Activated T-helper 17 cell treated with anti-CD3 and anti-CD28 coated beads, Interleukin-2, amount 50 U/mL, for 72 hours (primary cell): Measurements from ENCODE around the gene SERGEF. TPM values are rescaled to one million over a fixed set of nuclear protein-coding genes. Genes with fewer than 3 reads are reported as not detected.
A peak's percentile ranks its signal among the peaks of the same experiment; 100 is the strongest.

Source experiments
- ATAC-seq: fragments of 150-1000 bp; cut with Tn5 transposase; replicated peaks from 2 replicates; pipeline ENCODE4 v1.10.0; 2021; ENCODE audit warnings: mild to moderate bottlenecking, moderate library complexity
- H3K27ac Mint-ChIP-seq: one replicate; pipeline ENCODE4 v1.8.0; 2022; ENCODE audit warnings: mixed read lengths
- H3K27me3 Mint-ChIP-seq: one replicate; pipeline ENCODE4 v1.8.0; 2022; ENCODE audit warnings: mixed read lengths
- H3K36me3 Mint-ChIP-seq: one replicate; pipeline ENCODE4 v1.8.0; 2022; ENCODE audit warnings: low read depth, mild to moderate bottlenecking, mixed read lengths
- H3K4me1 Mint-ChIP-seq: one replicate; pipeline ENCODE4 v1.8.0; 2022; ENCODE audit warnings: mixed read lengths
- H3K4me3 Mint-ChIP-seq: one replicate; pipeline ENCODE4 v1.8.0; 2022; ENCODE audit warnings: mild to moderate bottlenecking, mixed read lengths
- H3K9me3 Mint-ChIP-seq: one replicate; pipeline ENCODE4 v1.8.0; 2022; ENCODE audit warnings: mixed read lengths
- total RNA-seq, 2 donors: library from RNA; stranded (reverse); gene quantifications; one replicate each; pipeline ENCODE4 v1.2.3, GENCODE V29; 2022

Gene SERGEF
- 10 to 100 TPM; 47.9 to 76.0 TPM for total RNA-seq

GRCh38 chr11:18012906-18013781, at the start of gene SERGEF:
SERGEF (minus strand) TSS chr11:18013047; CDS start chr11:18013010, 37 bp downstream.
- Mint-ChIP-seq H3K4me3 (peak within 1 kb of the TSS; percentile 85), H3K4me1 (peaks cover 36% of the 10 kb centered on the region), H3K36me3 (peaks cover 18% of the 10 kb centered on the region), H3K27ac (peak within 1 kb of the TSS; percentile 91), H3K27me3 (no peaks in the 10 kb centered on the region), H3K9me3 (no peaks in the 10 kb centered on the region)
- peak; percentile 93 for ATAC-seq

- no peak overlapping the region for H3K27ac Mint-ChIP-seq
- no peaks in the 10 kb centered on the region for H3K4me1 Mint-ChIP-seq
- no peak overlapping the region for H3K4me3 Mint-ChIP-seq
- H3K36me3 Mint-ChIP-seq: no peaks in the 10 kb centered on the region
- H3K27me3 Mint-ChIP-seq: no peaks in the 10 kb centered on the region
- ATAC-seq: no peak
- H3K9me3 Mint-ChIP-seq: no peaks in the 10 kb centered on the region
These were observed 48.5 kb upstream of the SERGEF start for GRCh38 chr11:18061351-18061750.

GRCh38 chr11:18056561-18057181, 43.8 kb upstream of the SERGEF start:
- no peaks in the 10 kb centered on the region for H3K9me3 Mint-ChIP-seq
- no peaks in the 10 kb centered on the region for H3K36me3 Mint-ChIP-seq
- H3K4me1 Mint-ChIP-seq: no peaks in the 10 kb centered on the region
- no peak for ATAC-seq
- H3K4me3 Mint-ChIP-seq: no peak overlapping the region
- H3K27me3 Mint-ChIP-seq: no peaks in the 10 kb centered on the region
- no peak overlapping the region for H3K27ac Mint-ChIP-seq

GRCh38 chr11:18054511-18055103, 41.8 kb upstream of the SERGEF start:
- no peak overlapping the region for H3K27ac Mint-ChIP-seq
- no peak overlapping the region for H3K4me3 Mint-ChIP-seq
- H3K9me3 Mint-ChIP-seq: no peaks in the 10 kb centered on the region
- H3K36me3 Mint-ChIP-seq: no peaks in the 10 kb centered on the region
- no peaks in the 10 kb centered on the region for H3K27me3 Mint-ChIP-seq
- ATAC-seq: no peak
- H3K4me1 Mint-ChIP-seq: no peaks in the 10 kb centered on the region

- Mint-ChIP-seq H3K4me1 (no peaks in the 10 kb centered on the region), H3K27me3 (peaks cover 19% of the 10 kb centered on the region), H3K4me3 (no peak overlapping the region), H3K9me3 (no peaks in the 10 kb centered on the region), H3K27ac (no peak overlapping the region), H3K36me3 (no peaks in the 10 kb centered on the region)
- ATAC-seq: no peak
These were observed 38.0 kb upstream of the SERGEF start for GRCh38 chr11:18050848-18051247.

GRCh38 chr11:18046116-18046777, 33.4 kb upstream of the SERGEF start, which contains the start of gene TPH1:
TPH1 (minus strand) TSS chr11:18046269; CDS start chr11:18040762, 5,507 bp downstream.
- Mint-ChIP-seq H3K4me3 (no peak within 1 kb of the TSS), H3K27ac (no peak within 1 kb of the TSS), H3K36me3 (no peaks in the 10 kb centered on the region), H3K27me3 (peaks cover 41% of the 10 kb centered on the region), H3K9me3 (no peaks in the 10 kb centered on the region), H3K4me1 (no peaks in the 10 kb centered on the region)
- ATAC-seq: no peak

GRCh38 chr11:18036456-18036855, 23.6 kb upstream of the SERGEF start:
- H3K27me3 Mint-ChIP-seq: peaks cover 6% of the 10 kb centered on the region
- no peak overlapping the region for H3K27ac Mint-ChIP-seq
- H3K4me1 Mint-ChIP-seq: no peaks in the 10 kb centered on the region
- H3K36me3 Mint-ChIP-seq: no peaks in the 10 kb centered on the region
- no peak for ATAC-seq
- no peaks in the 10 kb centered on the region for H3K9me3 Mint-ChIP-seq
- no peak overlapping the region for H3K4me3 Mint-ChIP-seq

GRCh38 chr11:18027475-18027874, 14.6 kb upstream of the SERGEF start:
- no peaks in the 10 kb centered on the region for H3K9me3 Mint-ChIP-seq
- H3K27ac Mint-ChIP-seq: no peak overlapping the region
- H3K4me3 Mint-ChIP-seq: no peak overlapping the region
- no peaks in the 10 kb centered on the region for H3K36me3 Mint-ChIP-seq
- H3K4me1 Mint-ChIP-seq: no peaks in the 10 kb centered on the region
- no peak for ATAC-seq
- no peaks in the 10 kb centered on the region for H3K27me3 Mint-ChIP-seq

GRCh38 chr11:18022419-18022818, 9.6 kb upstream of the SERGEF start:
- Mint-ChIP-seq H3K4me3 (no peak overlapping the region), H3K27me3 (no peaks in the 10 kb centered on the region), H3K9me3 (no peaks in the 10 kb centered on the region), H3K36me3 (no peaks in the 10 kb centered on the region), H3K27ac (no peak overlapping the region), H3K4me1 (no peaks in the 10 kb centered on the region)
- ATAC-seq: no peak

- H3K9me3 Mint-ChIP-seq: no peaks in the 10 kb centered on the region
- ATAC-seq: no peak
- no peak overlapping the region for H3K27ac Mint-ChIP-seq
- H3K4me3 Mint-ChIP-seq: no peak overlapping the region
- no peaks in the 10 kb centered on the region for H3K36me3 Mint-ChIP-seq
- H3K27me3 Mint-ChIP-seq: no peaks in the 10 kb centered on the region
- H3K4me1 Mint-ChIP-seq: peaks cover 8% of the 10 kb centered on the region
These were observed 6.8 kb upstream of the SERGEF start for GRCh38 chr11:18019650-18020049.

- Mint-ChIP-seq H3K4me3 (no peak overlapping the region), H3K36me3 (peaks cover 18% of the 10 kb centered on the region), H3K9me3 (no peaks in the 10 kb centered on the region), H3K27me3 (no peaks in the 10 kb centered on the region), H3K27ac (no peak overlapping the region), H3K4me1 (peaks cover 22% of the 10 kb centered on the region)
- no peak for ATAC-seq
These were observed 3.9 kb upstream of the SERGEF start for GRCh38 chr11:18016789-18017188.

- Mint-ChIP-seq H3K27ac (peak overlapping the region; percentile 91), H3K27me3 (no peaks in the 10 kb centered on the region), H3K36me3 (peaks cover 18% of the 10 kb centered on the region), H3K9me3 (no peaks in the 10 kb centered on the region), H3K4me1 (peaks cover 36% of the 10 kb centered on the region), H3K4me3 (peak overlapping the region; percentile 85)
- ATAC-seq: no peak
These were observed 2.0 kb upstream of the SERGEF start for GRCh38 chr11:18014876-18015275.

GRCh38 chr11:18013790-18014507, 1.1 kb upstream of the SERGEF start:
- Mint-ChIP-seq H3K36me3 (peaks cover 18% of the 10 kb centered on the region), H3K4me3 (peak overlapping the region; percentile 85), H3K27ac (peak overlapping the region; percentile 91), H3K27me3 (no peaks in the 10 kb centered on the region), H3K4me1 (peaks cover 36% of the 10 kb centered on the region), H3K9me3 (no peaks in the 10 kb centered on the region)
- no peak for ATAC-seq
